Lower leg skin (tissue), 3 donors: ENCODE results near the gene CD99.

Experiments
- POLR2A ChIP-seq, 2 donors: fragments of 450-650 bp; IDR thresholded peaks; one replicate each; pipeline ENCODE4 v1.6.1; 2016 to 2017; ENCODE audit warnings: antibody characterized with exemption in 2 of 2, mild to moderate bottlenecking in 1 of 2, moderate library complexity in 1 of 2
- TF ChIP-seq, protein P1 (sequence below), 3 donors: fragments of 450-650 bp; IDR thresholded peaks; one replicate each; pipeline ENCODE4 v1.5.1; 2016; ENCODE audit warnings: antibody characterized with exemption in 3 of 3, mild to moderate bottlenecking in 3 of 3, moderate library complexity in 2 of 3

DNA sequence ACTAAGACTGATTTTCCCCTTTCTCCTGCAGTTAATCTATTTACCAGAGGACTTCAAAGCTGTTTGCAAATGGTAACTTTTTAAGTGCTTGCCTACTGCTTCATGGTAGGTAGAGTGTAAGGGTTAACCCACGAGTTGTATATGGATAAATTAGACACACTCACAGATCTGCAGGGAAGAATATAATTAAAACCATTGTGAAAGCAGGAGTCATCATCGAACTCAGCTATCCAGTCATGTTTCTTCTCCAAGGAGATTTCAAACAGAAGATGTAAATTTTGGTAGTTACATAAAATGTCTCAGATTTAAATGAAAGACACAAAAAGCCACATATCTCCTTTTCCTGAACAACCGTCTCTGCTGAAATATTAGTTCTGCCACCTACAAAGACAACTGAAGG, 60.2 kb downstream of the CD99 start:
- no peak for TF ChIP-seq POLR2A (IDR thresholded peaks at IDR 0.05)
- TF ChIP-seq, protein P1, sequence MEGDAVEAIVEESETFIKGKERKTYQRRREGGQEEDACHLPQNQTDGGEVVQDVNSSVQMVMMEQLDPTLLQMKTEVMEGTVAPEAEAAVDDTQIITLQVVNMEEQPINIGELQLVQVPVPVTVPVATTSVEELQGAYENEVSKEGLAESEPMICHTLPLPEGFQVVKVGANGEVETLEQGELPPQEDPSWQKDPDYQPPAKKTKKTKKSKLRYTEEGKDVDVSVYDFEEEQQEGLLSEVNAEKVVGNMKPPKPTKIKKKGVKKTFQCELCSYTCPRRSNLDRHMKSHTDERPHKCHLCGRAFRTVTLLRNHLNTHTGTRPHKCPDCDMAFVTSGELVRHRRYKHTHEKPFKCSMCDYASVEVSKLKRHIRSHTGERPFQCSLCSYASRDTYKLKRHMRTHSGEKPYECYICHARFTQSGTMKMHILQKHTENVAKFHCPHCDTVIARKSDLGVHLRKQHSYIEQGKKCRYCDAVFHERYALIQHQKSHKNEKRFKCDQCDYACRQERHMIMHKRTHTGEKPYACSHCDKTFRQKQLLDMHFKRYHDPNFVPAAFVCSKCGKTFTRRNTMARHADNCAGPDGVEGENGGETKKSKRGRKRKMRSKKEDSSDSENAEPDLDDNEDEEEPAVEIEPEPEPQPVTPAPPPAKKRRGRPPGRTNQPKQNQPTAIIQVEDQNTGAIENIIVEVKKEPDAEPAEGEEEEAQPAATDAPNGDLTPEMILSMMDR (IDR thresholded peaks at IDR 0.05) = no peak
